ENCODE measurements around the gene SLC8A3. TPM values are rescaled to one million over a fixed set of nuclear protein-coding genes. Genes with fewer than 3 reads are reported as not detected.

SLC8A3 gene
- total RNA-seq, 2 experiments from 2014 or later: not detected

DNA sequence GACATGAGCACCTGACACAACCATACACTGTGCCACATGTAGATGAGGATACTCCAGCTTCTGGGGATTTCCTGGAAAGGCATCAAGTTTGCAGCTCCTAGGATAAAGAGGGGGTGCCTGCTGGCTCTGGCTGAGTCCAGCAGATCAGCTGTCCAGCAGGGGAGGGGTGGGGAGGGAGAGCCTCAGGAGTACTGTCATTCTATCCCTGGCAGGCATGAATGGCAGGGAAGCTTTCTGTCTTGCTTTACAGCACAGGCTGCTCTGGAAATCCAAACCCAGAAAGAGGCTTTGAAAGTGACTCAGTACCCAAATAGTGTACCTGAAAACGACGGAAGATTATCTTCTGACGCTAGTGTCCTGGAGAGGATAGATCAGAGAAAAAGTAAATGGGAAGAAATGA, 32.2 kb downstream of the SLC8A3 start:
- H3K36me3 ChIP-seq (ENCODE audit: insufficient read depth, low read length): no peaks in the 10 kb centered on the region
- DNase-seq (ENCODE audit: low spot score): no peak
- H3K4me3 ChIP-seq (ENCODE audit: low read depth, low read length, poor library complexity, severe bottlenecking): no peak overlapping the region
- no peaks in the 10 kb centered on the region for H3K79me2 ChIP-seq (ENCODE audit: insufficient read depth, low read depth, low read length)
- intact Hi-C loops (cut with micrococcal nuclease; ENCODE audit: unreplicated experiment): no loop called here
- no peaks in the 10 kb centered on the region for H4K20me1 ChIP-seq (ENCODE audit: insufficient read depth, low read length)
- H3K27ac ChIP-seq (ENCODE audit: low read depth, low read length, poor library complexity, severe bottlenecking): no peak overlapping the region
- BruUV-seq (replicated peaks): no TSS peak
- no peaks in the 10 kb centered on the region for H3K9me3 ChIP-seq (ENCODE audit: low read length)
- TF ChIP-seq EZH2phosphoT487 (IDR thresholded peaks at IDR 0.05; ENCODE audit: borderline replicate concordance, low read depth, low read length): no peak
- TF ChIP-seq, protein P1, sequence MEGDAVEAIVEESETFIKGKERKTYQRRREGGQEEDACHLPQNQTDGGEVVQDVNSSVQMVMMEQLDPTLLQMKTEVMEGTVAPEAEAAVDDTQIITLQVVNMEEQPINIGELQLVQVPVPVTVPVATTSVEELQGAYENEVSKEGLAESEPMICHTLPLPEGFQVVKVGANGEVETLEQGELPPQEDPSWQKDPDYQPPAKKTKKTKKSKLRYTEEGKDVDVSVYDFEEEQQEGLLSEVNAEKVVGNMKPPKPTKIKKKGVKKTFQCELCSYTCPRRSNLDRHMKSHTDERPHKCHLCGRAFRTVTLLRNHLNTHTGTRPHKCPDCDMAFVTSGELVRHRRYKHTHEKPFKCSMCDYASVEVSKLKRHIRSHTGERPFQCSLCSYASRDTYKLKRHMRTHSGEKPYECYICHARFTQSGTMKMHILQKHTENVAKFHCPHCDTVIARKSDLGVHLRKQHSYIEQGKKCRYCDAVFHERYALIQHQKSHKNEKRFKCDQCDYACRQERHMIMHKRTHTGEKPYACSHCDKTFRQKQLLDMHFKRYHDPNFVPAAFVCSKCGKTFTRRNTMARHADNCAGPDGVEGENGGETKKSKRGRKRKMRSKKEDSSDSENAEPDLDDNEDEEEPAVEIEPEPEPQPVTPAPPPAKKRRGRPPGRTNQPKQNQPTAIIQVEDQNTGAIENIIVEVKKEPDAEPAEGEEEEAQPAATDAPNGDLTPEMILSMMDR (conservative IDR thresholded peaks at IDR 0.05; ENCODE audit: low read length): no peak
- ChIA-PET POLR2A (interaction anchor here (0.6 kb wide), 2 partner anchors 10 to 66 kb away, joined by 4 read pairs; no protein-coding TSS in a partner anchor), CTCF (ENCODE audit: unreplicated experiment) (no interaction called here)
- H3K9me2 ChIP-seq (ENCODE audit: insufficient read depth, low read length): no peaks in the 10 kb centered on the region
- no peak overlapping the region for H3K4me2 ChIP-seq (ENCODE audit: low read length)
- no peaks in the 10 kb centered on the region for H3K4me1 ChIP-seq (ENCODE audit: insufficient read depth, low read length, poor library complexity, severe bottlenecking)
- no peak overlapping the region for H2AFZ ChIP-seq (ENCODE audit: low read length)

DNA sequence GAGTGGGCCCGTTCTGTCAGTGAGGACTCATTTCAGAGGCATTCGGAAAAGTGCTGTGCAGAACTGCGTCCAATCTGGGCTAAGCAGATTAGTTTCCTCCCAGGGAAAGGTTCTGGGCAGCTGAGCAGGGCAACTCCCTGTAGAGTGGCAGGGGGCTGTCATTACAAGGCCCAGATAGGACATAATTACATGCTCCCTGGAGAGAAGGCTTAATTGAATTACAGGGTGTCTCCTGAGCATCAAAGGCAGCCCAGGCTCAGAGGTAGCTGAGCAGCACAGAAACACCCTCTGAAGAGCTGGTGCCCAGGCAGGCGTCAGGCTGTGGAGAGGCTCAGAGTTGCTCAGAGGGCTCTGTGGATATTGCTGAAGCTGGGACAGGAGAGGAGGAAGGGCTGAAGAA, 36.0 kb downstream of the SLC8A3 start:
- Histone ChIP-seq H3K27ac (ENCODE audit: low read depth, low read length, poor library complexity, severe bottlenecking) (no peak overlapping the region), H3K36me3 (ENCODE audit: insufficient read depth, low read length) (no peaks in the 10 kb centered on the region), H3K4me3 (ENCODE audit: low read depth, low read length, poor library complexity, severe bottlenecking) (no peak overlapping the region), H4K20me1 (ENCODE audit: insufficient read depth, low read length) (no peaks in the 10 kb centered on the region), H3K9me3 (ENCODE audit: low read length) (no peaks in the 10 kb centered on the region), H3K9me2 (ENCODE audit: insufficient read depth, low read length) (no peaks in the 10 kb centered on the region), H3K4me2 (ENCODE audit: low read length) (no peak overlapping the region), H2AFZ (ENCODE audit: low read length) (no peak overlapping the region), H3K79me2 (ENCODE audit: insufficient read depth, low read depth, low read length) (no peaks in the 10 kb centered on the region), H3K4me1 (ENCODE audit: insufficient read depth, low read length, poor library complexity, severe bottlenecking) (no peaks in the 10 kb centered on the region)
- ChIA-PET CTCF (ENCODE audit: unreplicated experiment) (no interaction called here), POLR2A (no interaction called here)
- DNase-seq (ENCODE audit: low spot score): no peak
- intact Hi-C loops (cut with micrococcal nuclease; ENCODE audit: unreplicated experiment): no loop called here
- TF ChIP-seq, protein P1 (conservative IDR thresholded peaks at IDR 0.05; ENCODE audit: low read length): no peak
- no peak for TF ChIP-seq EZH2phosphoT487 (IDR thresholded peaks at IDR 0.05; ENCODE audit: borderline replicate concordance, low read depth, low read length)
- BruUV-seq (replicated peaks): no TSS peak

DNA sequence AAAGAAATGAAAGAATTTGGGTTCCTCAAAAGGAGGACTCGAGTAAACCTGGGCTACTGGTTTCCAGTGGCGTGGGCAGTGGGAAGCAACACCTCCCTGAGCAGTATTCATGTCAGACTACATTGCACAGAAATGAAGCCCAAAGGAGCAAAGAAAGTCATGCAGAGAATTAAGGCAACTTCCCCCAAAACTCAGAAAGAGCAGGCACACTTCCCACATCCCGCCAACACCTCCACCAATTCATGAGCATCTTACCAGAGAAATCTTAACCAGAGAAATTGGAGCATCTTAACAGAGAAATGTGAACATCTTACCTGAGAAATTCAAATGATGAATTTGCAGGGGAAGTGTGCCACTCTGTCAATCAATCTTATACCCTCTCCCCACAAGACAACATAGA, 36.7 kb downstream of the SLC8A3 start:
- CTCF ChIA-PET (ENCODE audit: unreplicated experiment): no interaction called here
- no peak overlapping the region for H2AFZ ChIP-seq (ENCODE audit: low read length)
- TF ChIP-seq EZH2phosphoT487 (IDR thresholded peaks at IDR 0.05; ENCODE audit: borderline replicate concordance, low read depth, low read length): no peak
- no peak for DNase-seq (ENCODE audit: low spot score)
- no peaks in the 10 kb centered on the region for H4K20me1 ChIP-seq (ENCODE audit: insufficient read depth, low read length)
- H3K79me2 ChIP-seq (ENCODE audit: insufficient read depth, low read depth, low read length): no peaks in the 10 kb centered on the region
- no peaks in the 10 kb centered on the region for H3K36me3 ChIP-seq (ENCODE audit: insufficient read depth, low read length)
- no peak overlapping the region for H3K27ac ChIP-seq (ENCODE audit: low read depth, low read length, poor library complexity, severe bottlenecking)
- H3K4me2 ChIP-seq (ENCODE audit: low read length): no peak overlapping the region
- no peaks in the 10 kb centered on the region for H3K9me2 ChIP-seq (ENCODE audit: insufficient read depth, low read length)
- H3K9me3 ChIP-seq (ENCODE audit: low read length): no peaks in the 10 kb centered on the region
- H3K4me1 ChIP-seq (ENCODE audit: insufficient read depth, low read length, poor library complexity, severe bottlenecking): no peaks in the 10 kb centered on the region
- intact Hi-C loops (cut with micrococcal nuclease; ENCODE audit: unreplicated experiment): no loop called here
- POLR2A ChIA-PET: no interaction called here
- no peak overlapping the region for H3K4me3 ChIP-seq (ENCODE audit: low read depth, low read length, poor library complexity, severe bottlenecking)
- BruUV-seq (replicated peaks): no TSS peak
